ENCODE data around the gene RAPSN. TPM values are rescaled to one million over a fixed set of nuclear protein-coding genes. Genes with fewer than 3 reads are reported as not detected.

Gene RAPSN
- total RNA-seq, result 0.14 and 0.44 TPM in 2 replicates

DNA sequence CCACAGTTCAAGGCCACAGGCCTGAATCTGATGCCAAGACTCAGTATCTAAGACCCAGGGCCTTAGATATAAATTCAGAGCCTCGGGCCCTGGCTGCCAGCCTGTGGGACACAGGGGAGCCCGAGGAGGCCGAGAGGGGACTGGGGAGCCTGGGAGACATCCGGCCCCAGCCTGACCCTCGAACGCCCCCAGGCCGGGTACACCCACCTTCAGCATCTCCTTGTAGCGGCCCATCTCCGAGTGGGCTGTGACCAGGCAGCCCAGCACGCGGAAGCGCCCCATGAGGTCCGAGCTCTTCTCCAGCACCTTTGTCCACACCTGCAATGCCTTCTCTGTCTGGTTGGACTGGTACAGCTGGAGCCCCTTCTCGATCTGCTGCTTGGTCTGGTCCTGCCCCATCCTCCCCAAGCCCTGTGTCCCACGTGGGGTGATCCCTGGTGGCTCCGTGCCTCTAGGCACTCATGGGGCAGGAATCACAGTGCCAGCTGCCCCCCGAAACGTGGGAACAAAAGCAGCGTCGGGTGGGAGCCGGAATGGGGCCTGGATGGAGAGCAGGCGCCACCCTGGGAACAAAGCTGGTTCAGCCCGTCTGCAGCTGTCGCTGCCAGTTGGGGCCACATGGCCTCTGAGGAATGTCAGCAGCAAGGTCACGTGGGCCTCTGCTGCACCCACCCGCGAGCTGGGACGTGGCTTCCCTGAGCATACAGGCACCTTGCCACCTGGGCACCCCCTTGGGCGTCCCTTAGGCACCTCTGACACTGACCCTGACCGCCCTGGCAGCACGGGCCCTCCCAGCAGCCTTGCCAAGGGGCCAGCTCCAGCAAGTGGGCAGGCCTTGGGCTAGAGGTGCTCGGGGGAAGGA is at the start of gene RAPSN:
Gene RAPSN, minus strand, starts transcription at position 571 of the 862 bp plus-strand sequence. Its CDS starts 172 bp downstream, at position 399.

DNA sequence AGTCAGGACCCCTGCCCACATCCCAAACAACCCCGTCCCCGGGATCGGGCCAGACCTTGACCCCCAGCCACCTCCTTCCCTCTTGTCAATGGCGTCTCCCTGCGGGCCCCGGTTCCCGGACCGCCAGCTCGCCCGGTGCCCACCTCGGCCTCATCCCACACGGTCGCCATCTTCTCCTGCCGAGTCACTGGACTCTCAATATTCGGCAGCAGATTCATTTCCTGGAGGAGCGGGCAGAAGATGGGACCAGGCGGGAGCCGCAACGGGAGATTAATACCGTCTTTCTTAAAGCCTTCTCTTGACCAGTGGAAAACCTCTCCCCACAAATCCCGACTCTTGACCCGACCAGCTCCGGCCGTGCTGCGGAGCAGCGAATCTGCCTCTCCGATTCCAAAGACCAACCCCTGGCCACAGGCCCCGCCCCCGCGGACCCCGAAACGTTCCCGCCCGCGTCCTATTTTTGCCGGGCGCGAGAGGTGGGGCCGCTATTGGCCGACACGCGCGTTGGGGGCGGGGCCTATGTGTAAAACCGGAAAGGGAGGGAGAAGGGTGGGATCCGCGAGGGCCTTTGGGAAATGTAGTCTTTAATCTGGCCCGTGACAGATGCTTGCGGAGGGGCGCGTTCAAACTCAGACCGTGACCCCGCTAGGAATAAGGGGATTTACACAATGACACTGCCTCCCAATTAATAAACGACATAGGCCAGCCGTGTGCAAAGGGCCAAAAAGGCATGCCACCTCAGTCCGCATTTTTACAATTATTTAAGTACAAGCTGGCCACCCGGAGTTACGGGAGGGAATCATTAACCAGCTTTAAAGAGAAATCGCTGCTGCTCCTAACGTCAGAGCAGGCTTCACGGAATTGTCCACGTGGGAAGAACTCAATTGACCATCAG is 22.6 kb downstream of the RAPSN start, which contains the start of gene PSMC3:
Gene PSMC3, minus strand, starts transcription at position 378 of the 895 bp plus-strand sequence. Its CDS starts 160 bp downstream, at position 218.

DNA sequence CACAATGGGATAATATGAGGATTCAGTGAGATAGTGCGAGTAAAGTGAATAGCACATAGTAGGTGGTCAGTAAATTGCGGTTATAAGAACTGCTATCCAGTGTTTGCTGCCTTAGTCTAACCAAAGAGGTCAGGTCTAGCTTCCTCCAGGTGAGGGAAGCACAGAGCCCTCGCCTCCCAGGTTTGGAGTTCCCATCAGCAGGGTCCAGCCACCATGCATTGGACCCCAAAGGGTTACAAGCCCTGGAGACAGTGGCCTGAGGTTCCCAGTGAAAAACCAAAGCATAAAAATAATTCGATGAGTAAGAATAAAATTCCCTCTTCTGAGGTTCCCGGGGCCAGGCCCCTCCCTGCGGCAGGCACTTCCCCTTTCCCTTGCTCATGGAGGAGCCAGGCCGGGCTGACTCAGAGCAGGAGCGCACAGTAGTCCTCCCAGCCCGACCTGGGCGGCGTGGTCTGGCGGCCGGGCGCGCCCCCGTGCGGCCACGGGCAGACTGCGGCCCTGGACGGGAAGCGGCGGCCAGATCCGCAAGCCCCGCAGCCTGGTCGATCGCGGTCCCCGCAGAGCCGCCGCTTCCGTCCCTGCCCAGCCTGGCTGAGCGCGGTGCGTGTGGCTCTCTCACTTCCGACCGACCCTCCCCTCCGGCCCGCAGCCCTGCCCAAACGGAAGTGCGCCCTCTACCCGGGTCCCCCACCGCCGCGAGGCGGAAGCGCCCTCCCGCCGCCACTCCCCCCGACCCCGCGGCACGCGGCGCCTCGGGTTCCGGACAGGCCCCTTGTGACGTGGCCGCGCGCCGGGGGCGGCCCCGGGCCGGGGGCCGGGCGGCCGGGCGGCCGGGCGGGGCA is 41.0 kb downstream of the RAPSN start, which contains the start of gene SLC39A13:
Gene SLC39A13, plus strand, starts transcription at position 845 of the 845 bp plus-strand sequence. CDS start 1,505 bp downstream, outside the sequence.

Small RNAs within 50 kb of the gene (small RNA-seq; reads per million reads assigned to genes)
- gene MIR4487 (ENCODE audit: low replicate concordance), result not detected

Other genes starting within 250 kb of the RAPSN start
- gene DDB2, start 234.2 kb downstream of the RAPSN start, total RNA-seq, result 31.7 and 64.3 TPM in 2 replicates
- gene ACP2, start 200.3 kb downstream of the RAPSN start, total RNA-seq, result 53.3 and 53.8 TPM in 2 replicates
- 15.0 and 32.4 TPM in 2 replicates for gene NR1H3, start 191.1 kb downstream of the RAPSN start, total RNA-seq
- 31.5 and 36.1 TPM in 2 replicates for gene MADD, start 179.0 kb downstream of the RAPSN start, total RNA-seq
- not detected in 2 replicates for gene MYBPC3, start 96.4 kb downstream of the RAPSN start, total RNA-seq
- gene SPI1, start 70.6 kb downstream of the RAPSN start, total RNA-seq, result 0.29 TPM in 1 of 2 replicates, not detected in the other
- gene SLC39A13, start 40.5 kb downstream of the RAPSN start, total RNA-seq, result 111 and 138 TPM in 2 replicates
- gene PSMC3, start 22.7 kb downstream of the RAPSN start, total RNA-seq, result 197 and 211 TPM in 2 replicates
- gene CELF1, start 104.0 kb upstream of the RAPSN start, total RNA-seq, result 101 and 158 TPM in 2 replicates
- 53.3 and 58.9 TPM in 2 replicates for gene PTPMT1, start 116.5 kb upstream of the RAPSN start, total RNA-seq
- gene KBTBD4, start 129.8 kb upstream of the RAPSN start, total RNA-seq, result 12.5 and 29.6 TPM in 2 replicates
- gene NDUFS3, start 129.9 kb upstream of the RAPSN start, total RNA-seq, result 58.0 and 77.3 TPM in 2 replicates
- 0.22 TPM in 1 of 2 replicates, not detected in the other for gene FAM180B, start 137.5 kb upstream of the RAPSN start, total RNA-seq
- 0.14 and 0.22 TPM in 2 replicates for gene C1QTNF4, start 145.3 kb upstream of the RAPSN start, total RNA-seq
- gene MTCH2, start 193.4 kb upstream of the RAPSN start, total RNA-seq, result 84.9 and 95.9 TPM in 2 replicates